NB4 (cell line): ENCODE data around the gene MPO.

Experiments
- POLR2A ChIP-seq: IDR thresholded peaks from 2 replicates; pipeline ENCODE4 v1.6.1; 2011; ENCODE audit warnings: mild to moderate bottlenecking; ENCODE audit not compliant: insufficient read length; ENCODE audit errors: extremely low read depth
- TF ChIP-seq, protein P1 (sequence below): IDR thresholded peaks from one replicate; pipeline ENCODE4 v1.5.1; 2012; ENCODE audit warnings: low read depth, low read length

DNA sequence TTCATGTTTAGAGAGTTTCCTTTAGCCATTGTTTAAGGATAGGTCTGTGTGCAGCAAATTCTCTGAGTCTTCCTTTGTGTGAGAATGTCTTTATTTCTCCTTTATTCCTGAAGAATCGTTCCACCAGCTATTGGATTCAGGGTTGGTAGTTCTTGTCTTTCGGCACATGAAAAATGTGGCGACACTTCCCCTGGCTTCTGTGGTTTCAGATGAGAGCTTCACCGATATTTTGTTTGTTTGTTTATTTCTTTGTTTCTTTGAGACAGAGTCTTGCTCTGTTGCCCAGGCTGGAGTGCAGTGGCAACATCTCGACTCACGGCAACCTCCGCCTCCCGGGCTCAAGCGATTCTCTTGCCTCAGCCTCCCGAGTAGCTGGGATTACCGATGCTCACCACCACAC is 18.6 kb downstream of the MPO start:
- TF ChIP-seq, protein P1, sequence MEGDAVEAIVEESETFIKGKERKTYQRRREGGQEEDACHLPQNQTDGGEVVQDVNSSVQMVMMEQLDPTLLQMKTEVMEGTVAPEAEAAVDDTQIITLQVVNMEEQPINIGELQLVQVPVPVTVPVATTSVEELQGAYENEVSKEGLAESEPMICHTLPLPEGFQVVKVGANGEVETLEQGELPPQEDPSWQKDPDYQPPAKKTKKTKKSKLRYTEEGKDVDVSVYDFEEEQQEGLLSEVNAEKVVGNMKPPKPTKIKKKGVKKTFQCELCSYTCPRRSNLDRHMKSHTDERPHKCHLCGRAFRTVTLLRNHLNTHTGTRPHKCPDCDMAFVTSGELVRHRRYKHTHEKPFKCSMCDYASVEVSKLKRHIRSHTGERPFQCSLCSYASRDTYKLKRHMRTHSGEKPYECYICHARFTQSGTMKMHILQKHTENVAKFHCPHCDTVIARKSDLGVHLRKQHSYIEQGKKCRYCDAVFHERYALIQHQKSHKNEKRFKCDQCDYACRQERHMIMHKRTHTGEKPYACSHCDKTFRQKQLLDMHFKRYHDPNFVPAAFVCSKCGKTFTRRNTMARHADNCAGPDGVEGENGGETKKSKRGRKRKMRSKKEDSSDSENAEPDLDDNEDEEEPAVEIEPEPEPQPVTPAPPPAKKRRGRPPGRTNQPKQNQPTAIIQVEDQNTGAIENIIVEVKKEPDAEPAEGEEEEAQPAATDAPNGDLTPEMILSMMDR: no peak
- no peak for TF ChIP-seq POLR2A
